ENCODE results near the gene SKIC2. TPM values are rescaled to one million over a fixed set of nuclear protein-coding genes. Genes with fewer than 3 reads are reported as not detected.

Gene SKIC2
- total and polyA plus RNA-seq, 10 of the 15 experiments (the other 5 are each of a cell fraction or from before 2014, with no cell fraction given), result 3.3 to 79.2 (median 32.5) TPM

DNA sequence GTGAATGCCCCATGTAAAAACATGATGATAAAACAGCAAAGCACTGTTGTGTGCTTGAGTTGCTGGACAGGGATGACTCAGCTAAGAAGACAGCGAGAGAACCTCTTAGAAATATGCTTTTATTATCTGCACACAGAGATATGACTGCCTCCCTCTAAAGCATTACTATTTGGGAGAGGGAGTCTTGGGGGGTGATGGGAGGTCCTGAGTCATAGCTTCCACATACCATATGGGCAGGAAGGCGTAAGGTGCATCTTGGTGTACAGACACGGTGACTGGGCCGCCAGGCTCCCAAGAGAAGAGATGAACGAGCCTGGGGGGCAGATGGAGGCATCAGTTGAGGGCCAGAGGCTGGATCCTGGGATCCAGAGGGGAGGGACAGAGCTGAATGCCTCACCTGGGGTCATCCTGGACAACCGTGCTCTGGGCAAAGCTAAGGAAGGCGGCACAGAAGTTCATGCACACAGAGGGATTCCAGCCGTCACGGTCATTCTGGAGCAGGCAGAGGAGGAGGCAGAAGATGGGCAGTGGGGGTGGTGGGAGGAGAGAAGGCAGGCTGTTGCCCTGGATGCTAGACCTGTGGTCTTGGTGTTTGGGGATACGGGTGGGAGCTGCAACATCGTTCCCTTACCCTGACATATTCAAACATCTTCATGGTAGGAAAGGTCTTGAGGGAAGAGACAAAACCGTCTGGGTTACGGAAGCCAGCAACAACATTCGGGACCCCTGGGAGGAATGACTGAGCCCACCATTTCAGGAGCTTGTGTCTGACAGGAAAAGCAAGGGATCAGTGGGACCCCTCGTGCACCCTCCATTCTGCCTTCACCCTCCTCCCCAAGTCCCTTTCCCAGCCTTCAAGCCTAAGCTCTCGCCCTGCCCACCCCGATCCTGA lies 11.0 kb downstream of the SKIC2 start (continued):
- TF ChIP-seq, protein P1, sequence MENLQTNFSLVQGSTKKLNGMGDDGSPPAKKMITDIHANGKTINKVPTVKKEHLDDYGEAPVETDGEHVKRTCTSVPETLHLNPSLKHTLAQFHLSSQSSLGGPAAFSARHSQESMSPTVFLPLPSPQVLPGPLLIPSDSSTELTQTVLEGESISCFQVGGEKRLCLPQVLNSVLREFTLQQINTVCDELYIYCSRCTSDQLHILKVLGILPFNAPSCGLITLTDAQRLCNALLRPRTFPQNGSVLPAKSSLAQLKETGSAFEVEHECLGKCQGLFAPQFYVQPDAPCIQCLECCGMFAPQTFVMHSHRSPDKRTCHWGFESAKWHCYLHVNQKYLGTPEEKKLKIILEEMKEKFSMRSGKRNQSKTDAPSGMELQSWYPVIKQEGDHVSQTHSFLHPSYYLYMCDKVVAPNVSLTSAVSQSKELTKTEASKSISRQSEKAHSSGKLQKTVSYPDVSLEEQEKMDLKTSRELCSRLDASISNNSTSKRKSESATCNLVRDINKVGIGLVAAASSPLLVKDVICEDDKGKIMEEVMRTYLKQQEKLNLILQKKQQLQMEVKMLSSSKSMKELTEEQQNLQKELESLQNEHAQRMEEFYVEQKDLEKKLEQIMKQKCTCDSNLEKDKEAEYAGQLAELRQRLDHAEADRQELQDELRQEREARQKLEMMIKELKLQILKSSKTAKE (IDR thresholded peaks at IDR 0.05; ENCODE audit: low read depth, poor library complexity, severe bottlenecking), result no peak
- TF ChIP-seq ESRRA (IDR thresholded peaks at IDR 0.05; ENCODE audit: low read length) (no peak), ZBTB4 (CRISPR knock-in tag; IDR thresholded peaks at IDR 0.05) (no peak), DPF2 (IDR thresholded peaks at IDR 0.05) (no peak), POLR2AphosphoS2 (IDR thresholded peaks at IDR 0.05; ENCODE audit: low read depth, low read length) (no peak)

All from GM12878 (cell line).